Retinal pigment epithelial cell (primary cell): Measurements from ENCODE around the gene PLA2G6.
"Not testable (repeated sequence)": the region's sequence is repeated elsewhere in the genome, so short reads cannot be mapped to it uniquely, and the experiment has no call there.

Experiments
- DNase-seq: peaks from one replicate; pipeline ENCODE4 v3.0.0-alpha.2; 2010; ENCODE audit warnings: low read depth
- H3K4me3 ChIP-seq: 2 replicates; pipeline ENCODE4 v1.5.1; 2011; ENCODE audit warnings: mild to moderate bottlenecking, low read length, control low read depth, moderate library complexity
- CTCF ChIP-seq: conservative IDR thresholded peaks from 2 replicates; pipeline ENCODE4 v1.5.1; 2011; ENCODE audit warnings: low read depth, low read length, control low read depth, inconsistent platforms

Gene PLA2G6

GRCh38 chr22:38162881-38163843, 18.5 kb downstream of the PLA2G6 start:
- no peak for DNase-seq
- TF ChIP-seq CTCF = no peak
- no peak overlapping the region for H3K4me3 ChIP-seq

GRCh38 chr22:38155703-38156102, 25.9 kb downstream of the PLA2G6 start:
- no peak for TF ChIP-seq CTCF
- DNase-seq = no peak
- no peak overlapping the region for H3K4me3 ChIP-seq

GRCh38 chr22:38154563-38154915, 27.1 kb downstream of the PLA2G6 start:
- not testable (repeated sequence) for DNase-seq, H3K4me3 ChIP-seq

DNA sequence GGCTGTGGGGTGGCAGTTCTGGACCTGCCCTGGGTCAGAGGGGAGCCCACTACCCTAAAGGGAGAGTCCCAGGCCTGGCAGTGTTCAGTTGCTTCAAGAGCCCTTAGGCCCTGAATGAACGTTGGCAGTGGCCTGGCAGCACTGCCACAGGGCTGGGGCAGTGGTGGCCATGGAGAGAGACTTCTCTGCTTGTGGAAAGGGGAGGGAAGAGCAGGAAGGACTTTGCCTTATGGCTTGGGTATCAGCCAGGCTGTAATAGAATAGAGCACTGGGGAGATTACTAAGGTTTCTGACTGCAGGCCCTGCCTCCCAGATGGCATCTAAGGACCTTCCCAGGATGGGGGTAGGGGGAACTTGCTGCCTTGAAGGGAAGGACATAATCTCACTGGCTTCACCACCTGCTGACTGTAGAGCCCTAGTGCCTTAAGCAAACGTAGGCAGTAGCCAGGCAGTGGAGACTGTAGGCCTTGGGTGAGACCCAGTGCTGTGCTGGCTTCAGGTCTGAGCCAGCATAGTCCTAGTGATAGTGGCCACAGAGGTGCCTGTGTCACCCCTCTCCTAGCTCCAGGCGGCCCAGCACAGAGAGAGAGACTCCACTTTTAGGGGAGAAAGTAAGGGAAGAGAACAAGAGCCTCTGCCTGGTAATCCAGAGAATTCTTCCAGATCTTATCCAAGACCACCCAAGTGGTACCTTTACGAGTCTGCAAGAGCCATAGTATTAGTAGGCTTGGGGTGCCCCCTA, 27.6 kb downstream of the PLA2G6 start:
- no peak for DNase-seq
- no peak for TF ChIP-seq CTCF
- H3K4me3 ChIP-seq = no peak overlapping the region

DNA sequence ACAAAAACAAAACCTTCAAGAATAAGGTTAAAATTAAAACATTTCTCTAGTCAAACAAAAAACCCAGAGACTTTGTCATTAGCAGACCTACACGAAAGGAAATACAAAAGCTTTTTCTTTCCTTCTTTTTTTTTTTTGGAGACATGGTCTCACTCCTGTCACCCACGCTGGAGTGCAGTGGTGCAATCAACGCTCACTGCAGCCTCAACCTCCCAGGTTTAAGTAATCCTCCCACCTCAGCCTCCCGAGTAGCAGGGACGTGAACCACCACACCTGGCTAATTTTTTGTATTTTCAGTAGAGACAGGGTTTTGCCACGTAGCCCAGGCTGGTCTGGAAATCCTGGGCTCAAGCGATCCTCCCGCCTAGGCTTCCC, 30.5 kb downstream of the PLA2G6 start:
- no peak overlapping the region for H3K4me3 ChIP-seq
- no peak for TF ChIP-seq CTCF
- DNase-seq = no peak

DNA sequence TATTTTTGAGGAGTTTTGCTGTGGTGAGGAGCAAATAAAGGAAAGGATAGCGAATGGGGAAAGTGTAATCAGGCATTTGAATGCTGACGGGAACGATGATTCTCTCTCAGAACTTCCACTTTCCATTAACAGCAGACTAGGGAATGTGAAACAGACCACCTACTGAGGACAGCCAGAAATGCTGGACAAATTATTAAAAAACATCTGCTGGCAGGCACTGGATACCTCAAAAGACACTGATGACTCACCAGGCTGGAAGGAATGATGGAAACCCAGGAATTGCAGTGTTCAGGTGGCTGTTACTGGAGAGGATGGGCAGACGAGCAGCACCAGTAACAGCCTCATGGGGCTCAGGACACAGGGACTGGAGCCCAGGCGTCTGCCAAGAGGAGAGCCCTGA, 33.4 kb downstream of the PLA2G6 start:
- DNase-seq = no peak
- TF ChIP-seq CTCF = no peak
- no peak overlapping the region for H3K4me3 ChIP-seq

DNA sequence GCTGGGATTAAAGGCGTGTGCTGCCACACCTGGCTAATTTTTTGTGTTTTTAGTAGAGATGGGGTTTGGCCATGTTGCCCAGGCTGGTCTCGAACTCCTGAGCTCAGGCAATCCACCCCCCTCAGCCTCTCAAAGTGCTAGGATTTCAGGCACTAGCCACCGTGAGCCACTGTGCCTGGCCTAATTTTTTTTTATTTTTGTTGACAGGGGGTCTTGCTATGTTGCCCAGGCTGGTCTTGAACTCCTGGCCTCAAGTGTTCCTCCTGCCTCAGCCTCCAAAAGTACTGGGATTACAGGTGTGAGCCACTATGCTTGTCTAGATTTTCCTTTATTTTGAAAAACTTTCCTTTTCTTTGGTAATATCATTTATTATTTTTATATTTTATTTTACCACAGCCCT, 35.5 kb downstream of the PLA2G6 start:
- DNase-seq, H3K4me3 ChIP-seq: not testable (repeated sequence)

DNA sequence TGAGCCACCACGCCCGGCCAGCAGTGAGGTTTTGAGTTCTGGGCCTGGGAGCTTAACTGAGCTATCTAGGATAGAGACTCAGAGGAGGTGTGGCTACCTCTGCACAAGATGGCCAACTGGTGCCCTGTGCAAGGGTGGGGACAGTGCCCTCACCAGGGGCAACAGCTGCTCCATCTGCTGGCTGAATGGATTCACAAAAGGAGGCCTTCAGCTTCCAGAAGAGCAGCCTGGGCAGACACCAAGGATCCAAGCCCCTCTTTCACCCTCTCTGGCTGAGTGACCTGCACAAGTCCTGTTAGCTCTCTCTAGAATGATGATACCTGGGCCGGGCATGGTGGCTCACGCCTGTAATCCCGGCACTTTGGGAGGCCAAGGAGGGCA, 37.6 kb downstream of the PLA2G6 start:
- DNase-seq = no peak
- H3K4me3 ChIP-seq = no peak overlapping the region
- TF ChIP-seq CTCF = peak; percentile 22
